CD4-positive, alpha-beta T cell treated with Interleukin-1 beta for 1 hour (primary cell): ENCODE data around the gene SPPL2A.
"Not testable (repeated sequence)": the region's sequence is repeated elsewhere in the genome, so short reads cannot be mapped to it uniquely, and the experiment has no call there.

Experiments used
- DNase-seq, 2 donors: peaks; one replicate each; pipeline ENCODE4 v3.0.0-alpha.2; 2020 to 2022

Gene SPPL2A, protein sequence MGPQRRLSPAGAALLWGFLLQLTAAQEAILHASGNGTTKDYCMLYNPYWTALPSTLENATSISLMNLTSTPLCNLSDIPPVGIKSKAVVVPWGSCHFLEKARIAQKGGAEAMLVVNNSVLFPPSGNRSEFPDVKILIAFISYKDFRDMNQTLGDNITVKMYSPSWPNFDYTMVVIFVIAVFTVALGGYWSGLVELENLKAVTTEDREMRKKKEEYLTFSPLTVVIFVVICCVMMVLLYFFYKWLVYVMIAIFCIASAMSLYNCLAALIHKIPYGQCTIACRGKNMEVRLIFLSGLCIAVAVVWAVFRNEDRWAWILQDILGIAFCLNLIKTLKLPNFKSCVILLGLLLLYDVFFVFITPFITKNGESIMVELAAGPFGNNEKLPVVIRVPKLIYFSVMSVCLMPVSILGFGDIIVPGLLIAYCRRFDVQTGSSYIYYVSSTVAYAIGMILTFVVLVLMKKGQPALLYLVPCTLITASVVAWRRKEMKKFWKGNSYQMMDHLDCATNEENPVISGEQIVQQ

DNA sequence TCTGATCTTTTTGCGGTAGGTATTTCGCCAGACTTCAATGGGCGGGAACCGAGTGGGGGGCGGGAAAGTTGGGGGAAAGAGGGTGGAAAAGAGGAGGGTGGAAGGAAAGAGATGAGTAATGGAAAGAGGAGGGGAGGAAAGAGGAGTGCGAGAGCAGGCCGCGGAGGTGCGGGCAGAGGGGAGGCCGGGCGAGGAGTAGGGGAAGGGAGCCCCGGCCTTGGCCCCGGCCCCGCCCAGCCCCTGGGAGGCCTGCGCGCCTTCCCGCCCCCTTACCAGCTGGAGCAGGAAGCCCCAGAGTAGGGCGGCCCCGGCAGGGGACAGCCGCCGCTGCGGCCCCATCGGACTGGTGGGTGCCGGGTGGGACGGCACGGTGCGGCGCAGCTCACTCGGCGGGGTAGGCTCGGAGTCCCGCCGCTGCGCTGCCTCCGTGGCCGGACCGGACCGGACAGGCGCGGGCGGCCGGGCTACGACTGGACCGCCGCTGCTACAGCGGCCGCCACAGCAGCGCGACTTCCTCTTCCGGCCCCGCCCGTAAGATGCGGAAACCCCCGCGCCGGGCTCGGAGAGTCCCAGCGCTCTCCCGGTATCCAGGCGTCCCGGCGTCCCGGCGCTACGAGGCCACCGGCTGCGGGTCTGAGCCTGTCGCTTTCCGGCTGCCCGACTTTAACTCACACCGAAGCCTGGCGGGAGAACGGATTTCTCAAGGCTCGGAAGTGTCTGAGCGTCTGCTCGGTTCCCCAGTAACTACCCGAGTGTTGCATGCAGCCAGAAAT lies at the start of gene SPPL2A:
TSS of gene SPPL2A (minus strand) at position 512 of the 773 bp plus-strand sequence. CDS start at position 339, 173 bp downstream.
- DNase-seq = peak; percentile 79

DNA sequence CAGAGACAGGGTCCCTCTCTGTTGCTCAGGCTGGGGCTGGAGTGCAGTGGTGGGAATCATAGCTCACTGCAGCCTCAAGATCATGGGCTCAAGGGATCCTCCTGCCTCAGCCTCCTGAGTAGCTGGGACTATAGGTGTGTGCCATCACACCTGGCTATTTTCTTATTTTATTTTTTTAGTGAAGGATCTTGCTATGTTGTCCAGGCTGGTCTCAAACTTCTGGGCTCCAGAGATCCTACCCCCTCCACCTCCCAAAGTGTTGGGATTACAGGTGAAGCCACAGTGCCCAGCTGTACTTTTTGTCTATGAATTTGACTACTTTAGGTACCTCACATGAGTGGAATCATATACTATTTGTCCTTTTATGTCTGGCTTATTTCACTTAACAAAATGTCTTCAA lies 49.1 kb upstream of the SPPL2A start:
- no peak for DNase-seq

DNA sequence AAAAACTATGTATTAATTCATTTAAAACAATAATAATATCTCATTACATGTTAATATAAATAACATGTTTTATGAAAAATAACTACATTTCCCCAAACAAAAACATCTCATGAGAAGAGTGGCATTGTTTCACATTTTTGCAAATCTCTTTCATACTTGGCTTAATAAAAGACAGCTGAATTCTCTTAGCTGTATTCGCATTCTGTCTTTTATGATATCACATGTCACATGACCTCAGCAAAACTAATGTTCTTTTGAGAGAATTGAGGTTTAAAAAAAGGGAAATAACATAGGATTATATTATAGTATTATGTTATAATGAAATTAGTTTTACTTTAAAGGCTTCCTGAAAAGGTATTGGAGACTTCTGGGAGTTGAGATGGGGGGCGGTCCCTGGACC lies 48.4 kb upstream of the SPPL2A start:
- DNase-seq = no peak

DNA sequence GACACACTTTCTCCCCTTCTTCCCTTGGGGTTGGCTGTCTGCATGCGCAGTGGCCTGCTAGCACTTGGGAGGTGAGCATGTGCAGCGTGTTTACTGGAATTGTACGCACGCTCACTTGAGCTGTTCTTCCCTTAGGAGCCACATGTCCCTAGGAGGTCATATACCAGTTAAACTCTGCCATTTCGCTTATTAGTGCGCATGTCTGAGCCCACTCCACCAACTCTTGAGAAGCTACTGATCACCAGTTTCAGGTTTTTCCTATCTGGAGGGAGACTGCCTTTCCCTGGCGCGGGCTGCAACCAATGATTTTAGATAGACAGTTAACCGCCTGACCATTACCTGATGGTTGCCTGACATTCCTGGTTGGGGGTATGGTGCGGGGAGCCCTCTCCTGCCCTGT lies 47.6 kb upstream of the SPPL2A start:
- DNase-seq = no peak

DNA sequence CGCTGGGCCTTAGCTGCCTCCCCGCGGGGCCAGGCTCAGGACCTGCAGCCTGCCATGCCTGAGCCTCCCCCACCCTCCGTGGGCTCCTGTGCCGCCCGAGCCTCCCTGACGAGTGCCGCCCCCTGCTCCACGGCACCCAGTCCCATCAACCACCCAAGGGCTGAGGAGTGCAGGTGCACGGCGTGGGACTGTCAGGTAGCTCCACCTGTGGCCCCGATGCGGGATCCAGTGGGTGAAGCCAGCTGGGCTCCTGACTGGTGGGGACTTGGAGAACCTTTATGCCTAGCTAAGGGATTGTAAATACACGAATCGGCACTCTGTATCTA lies 46.6 kb upstream of the SPPL2A start:
- not testable (repeated sequence) for DNase-seq

DNA sequence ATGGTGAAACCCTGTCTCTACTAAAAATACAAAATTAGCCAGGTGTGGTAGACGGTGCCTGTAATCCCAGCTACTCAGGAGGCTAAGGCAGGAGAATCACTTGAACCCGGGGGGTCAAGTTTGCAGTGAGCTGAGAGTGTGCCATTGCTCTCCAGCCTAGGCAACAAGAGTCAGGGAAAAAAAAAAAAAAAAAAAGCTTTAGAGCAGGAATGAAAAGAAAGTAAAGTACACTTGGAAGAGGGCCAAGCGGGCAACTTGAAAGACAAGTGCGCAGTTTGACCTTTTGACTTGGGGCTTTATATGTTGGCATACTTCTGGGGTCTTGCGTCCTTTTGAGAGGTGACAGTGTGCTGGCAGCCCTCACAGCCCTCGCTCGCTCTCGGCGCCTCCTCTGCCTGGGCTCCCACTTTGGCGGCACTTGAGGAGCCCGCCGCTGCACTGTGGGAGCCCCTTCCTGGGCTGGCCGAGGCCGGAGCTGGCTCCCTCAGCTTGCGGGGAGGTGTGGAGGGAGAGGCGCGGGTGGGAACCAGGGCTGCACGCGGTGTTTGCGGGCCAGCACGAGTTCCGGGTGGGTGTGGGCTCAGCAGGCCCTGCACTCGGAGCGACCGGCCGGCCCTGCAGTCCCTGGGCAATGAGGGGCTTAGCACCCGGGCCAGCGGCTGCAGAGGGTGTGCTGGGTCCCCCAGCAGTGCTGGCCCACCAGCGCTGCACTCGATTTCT lies 46.1 kb upstream of the SPPL2A start:
- not testable (repeated sequence) for DNase-seq

DNA sequence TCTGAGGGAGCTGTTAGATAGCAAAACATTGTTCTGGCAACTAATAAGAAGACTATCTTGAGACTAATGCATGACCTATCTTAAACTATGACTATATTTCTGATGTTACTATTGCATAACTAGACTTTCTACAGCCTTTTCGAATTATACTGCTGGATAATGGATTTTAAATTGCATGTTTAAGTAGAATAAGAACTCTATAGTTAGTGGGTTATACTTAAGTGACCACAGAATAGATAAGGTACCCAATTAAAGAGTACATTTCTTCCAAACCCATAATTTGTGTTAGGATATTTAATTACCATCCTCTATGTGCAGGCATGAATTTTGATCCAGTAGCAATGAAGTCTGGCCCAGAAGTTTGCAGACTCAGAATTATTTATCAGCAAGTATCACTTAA lies 44.6 kb upstream of the SPPL2A start:
- DNase-seq = no peak

DNA sequence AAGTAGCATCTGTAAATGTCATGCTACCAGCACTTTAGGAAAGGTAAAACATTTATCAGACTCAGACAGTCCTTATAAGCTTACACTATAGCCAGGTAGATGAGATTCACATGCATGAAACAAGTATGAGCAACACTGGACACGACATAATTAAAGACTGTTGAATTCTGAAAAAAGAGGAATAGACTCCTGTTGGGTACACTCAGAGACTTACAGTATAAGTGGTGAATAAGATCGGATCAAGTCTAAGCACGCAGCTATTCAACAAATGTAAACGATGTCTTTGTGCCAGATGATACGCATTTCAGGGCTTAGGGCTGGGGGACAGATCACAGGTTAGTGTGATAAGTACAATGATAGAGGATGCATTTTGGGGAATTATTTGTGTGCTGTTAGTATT lies 43.2 kb upstream of the SPPL2A start:
- no peak for DNase-seq

DNA sequence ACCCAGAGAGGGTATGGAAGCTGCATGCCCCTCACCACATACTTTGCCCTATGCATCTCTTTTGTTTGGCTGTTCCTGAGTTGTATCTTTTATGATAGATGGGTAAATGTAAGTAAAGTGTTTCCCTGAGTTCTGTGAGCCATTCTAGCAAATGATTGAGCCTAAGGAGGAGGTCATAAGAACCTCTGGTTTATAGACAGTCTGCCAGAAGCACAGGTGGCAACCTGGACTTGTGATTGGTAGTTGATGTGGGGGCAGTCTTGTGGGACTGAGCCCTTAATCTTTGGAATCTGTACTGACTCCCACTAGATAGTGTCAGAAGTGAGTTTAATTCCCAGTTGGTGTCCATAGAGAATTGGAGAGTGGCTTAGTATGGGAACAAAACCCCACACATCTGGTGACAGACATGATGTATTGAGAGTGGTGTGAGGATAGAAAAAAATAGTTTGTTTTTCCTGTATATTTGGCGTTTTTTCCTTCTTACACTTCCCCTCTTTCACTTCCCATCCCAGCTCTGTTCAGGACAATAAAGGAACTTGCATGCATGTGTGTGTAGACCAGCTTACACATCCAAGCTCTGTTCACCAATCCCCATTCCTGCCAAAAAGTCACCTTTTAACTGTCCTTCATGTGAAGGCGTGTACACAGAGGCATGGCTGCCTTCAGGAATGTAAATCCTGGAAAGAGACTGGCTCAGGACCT lies 38.1 kb upstream of the SPPL2A start:
- no peak for DNase-seq

DNA sequence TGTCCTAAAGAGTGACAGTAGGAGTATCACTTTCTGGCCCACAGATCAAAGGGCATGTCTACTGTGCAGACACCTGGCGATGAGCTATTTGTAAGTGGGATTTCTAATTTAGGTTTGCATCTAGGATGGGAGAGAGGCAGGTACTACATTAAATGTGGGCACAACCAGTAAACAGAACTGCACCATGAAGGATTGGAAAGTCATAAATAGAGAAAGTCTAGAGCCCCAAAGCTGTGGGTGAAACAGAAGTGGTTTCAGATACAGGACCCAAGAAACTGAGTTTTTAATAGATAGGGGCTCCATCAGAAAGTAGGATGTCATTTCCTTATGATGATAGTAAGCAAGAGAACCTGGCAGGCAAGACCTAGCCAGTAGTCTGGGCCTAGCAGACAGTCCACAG lies 35.2 kb upstream of the SPPL2A start:
- DNase-seq = no peak

DNA sequence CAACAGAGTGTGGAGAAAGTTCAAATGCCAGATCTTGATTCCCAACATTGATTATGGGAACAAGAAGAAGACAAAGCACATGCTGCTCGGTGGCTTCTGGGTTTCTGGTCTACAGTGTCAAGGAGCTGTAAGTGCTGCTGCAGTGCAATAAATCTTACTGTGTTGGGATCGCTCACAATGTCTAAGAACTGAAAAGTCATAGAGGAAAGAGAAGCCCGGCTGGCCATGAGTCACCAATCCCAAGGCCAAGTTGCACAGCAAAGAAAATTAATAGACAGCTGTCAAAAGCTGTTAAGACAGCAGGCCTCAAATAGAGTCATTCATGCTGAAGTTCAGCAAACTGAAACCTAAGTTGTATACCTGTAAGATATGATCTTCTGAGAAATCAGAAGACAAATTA lies 33.2 kb upstream of the SPPL2A start:
- DNase-seq = no peak

DNA sequence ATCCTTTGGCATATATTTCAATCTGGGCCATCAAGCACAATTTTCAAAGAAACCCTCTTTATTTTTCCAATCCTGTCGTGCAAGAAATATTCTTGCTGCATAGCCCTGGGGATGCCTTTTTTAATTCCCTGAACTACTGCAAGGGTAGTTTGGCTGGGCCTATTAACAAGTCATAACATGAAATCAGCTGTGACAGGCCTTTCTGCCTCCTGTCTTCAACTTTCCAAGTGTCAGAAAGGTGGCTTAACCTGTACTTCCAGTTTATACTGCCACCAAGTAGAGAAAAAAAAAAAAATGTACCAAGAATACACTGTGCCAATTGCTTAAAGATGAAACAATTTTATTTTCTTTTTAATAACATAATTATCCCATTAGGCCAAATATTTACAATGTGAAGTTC lies 32.4 kb upstream of the SPPL2A start:
- no peak for DNase-seq

DNA sequence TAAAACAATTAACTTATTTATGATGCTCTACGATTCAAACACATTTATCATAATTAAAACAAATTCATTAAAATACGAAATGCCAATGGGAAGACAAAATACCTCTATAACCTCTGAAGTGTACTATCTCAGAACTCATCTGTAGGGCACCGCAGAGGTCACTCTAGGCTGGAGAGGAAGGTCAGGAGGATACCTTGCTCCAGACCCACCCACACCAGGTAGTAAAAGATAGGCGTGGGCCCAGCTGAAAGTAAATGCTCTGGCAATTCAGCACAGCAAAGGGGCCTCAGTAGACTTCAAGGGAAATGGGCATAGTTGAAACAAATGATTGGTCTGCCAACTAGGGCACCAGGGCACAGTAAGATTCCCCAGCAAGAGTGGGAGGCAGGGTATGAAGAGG lies 26.0 kb upstream of the SPPL2A start:
- DNase-seq = no peak

DNA sequence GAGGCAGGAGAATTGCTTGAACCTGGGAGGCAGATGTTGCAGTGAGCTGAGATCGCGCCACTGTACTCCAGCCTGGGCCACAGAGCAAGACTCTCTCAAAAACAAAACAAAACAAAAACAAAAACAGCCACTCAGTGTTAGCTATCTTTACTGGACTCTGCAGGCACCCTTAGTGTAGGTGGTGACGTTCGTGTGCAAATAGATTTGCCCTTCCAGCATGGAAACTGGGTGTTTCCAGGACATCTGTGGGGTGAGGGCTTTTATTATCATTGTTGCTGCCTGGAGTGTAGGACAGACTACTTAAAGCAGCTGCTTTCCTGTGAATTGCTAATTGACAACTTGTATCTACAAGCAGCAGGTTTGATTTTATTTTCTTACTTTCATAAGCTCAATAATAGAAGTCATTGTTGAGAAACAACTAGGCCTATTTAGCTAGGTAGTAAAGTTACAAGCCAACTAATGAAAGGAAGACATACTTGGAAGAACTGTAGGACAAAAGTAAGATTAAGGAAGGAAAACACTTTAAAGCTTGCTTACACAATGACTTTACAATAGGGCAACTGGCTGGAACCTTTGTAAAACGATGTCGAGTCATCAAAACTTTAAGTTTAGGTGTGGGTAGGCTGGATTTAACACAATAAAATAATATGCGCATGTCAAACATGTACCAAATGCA lies 25.4 kb upstream of the SPPL2A start:
- no peak for DNase-seq

DNA sequence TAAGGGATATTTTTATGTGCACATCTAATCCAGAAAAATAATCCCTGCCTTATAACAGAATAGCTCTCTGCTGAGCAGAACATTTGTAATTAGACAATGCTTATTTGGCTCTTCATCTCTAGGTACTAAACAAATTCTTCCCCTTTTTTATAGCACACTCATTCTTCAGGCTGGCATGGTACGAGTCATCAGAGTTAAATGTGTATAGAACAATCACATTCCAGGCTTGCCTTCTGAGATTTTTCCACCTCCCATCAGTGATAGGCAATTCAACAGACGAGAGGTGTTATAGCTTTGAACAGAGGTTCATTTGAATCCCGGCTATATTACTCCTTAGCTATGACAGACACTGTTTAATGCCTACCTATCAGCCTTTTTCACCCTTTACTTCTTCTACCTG lies 21.4 kb upstream of the SPPL2A start:
- DNase-seq = no peak

DNA sequence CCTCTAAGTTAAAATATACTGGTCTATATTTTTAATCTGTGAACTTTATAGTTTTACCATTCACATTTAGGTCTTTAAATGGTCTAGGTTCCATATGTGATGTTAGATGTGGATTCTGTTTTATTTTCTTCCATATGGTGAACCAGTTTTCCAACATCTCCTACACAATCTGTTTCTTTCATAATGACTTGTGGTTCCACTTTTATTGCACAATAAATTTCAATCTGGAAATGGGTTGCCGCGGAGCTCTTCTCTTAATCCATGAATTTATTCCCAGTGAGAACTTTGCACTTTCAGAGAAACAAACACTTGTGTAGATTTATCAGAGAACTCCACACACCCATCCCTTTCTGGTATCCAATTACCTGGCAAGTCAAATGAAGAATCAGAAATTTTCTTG lies 20.9 kb upstream of the SPPL2A start:
- DNase-seq = no peak

DNA sequence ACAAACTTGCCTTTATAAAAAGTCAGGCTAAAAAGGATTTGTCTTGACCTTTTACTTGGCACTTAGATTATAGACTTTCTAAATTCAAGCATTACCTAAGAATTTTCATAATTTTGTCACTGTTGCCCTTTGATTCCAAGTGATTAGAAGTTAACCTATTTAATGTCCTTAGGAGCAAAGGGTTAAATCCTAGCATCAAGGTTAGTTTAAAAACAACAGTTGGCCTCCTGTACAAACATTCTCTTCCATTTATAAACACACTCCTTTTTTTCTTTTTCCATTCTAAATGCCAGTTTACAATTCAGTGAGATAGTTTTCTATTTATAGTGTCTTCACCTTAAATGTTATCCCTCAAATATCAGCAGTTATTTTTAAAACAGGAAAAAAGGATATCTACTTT lies 18.4 kb upstream of the SPPL2A start:
- DNase-seq = no peak

DNA sequence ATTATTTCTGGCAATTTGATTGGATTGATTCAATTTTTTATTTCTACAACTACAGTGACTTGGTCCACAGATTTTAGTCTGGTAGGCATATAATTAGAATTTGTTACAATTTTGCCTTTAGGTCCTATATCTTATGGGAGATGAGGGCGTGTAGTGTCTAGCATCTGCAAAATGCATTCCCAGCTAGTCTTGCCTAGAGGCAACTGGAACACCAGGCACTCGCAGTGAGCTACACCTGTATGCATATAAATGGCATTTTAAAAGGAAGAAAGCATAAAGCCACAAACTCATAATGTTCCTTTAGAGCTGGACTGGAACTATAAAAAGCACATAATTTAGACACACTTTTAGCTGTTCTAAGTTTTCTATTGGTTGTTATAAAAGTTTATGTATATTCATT lies 17.9 kb upstream of the SPPL2A start:
- DNase-seq = no peak

DNA sequence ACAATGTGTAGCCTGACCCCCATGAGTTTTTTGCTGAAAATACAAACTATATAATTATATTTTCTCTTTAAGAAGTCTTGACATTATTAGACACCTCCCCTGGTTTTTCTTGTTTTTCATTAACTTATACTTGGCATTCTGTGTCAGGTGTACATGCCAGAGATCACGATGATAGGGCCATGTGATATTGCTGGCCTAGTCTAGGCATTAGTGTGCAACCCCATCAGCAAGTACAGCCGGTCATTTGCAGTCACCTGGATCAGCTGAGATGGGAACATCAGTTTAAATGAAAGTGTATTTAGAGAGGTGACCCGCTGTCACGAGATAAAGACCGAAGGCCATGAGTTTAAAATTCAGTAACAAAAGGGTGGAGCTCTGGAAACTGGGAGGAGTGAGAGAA lies 12.6 kb upstream of the SPPL2A start:
- no peak for DNase-seq

DNA sequence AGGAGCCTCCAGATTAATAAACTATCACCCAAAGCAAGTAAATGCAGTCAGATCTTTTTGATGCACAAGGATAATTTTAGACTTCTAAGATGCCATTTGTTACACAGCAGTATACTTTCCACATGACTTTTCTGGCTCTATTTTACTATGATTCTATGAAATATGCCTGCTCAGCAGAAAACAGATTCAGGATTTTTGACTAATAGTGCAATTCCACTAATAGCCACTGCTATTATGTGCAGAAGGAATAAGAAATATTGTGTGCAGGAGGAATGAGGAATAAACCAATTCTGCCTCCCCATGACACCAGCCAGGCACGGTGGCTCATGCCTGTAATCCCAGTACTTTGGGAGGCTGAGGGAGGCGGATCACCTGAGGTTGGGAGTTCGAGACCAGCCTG lies 11.5 kb upstream of the SPPL2A start:
- DNase-seq = no peak

DNA sequence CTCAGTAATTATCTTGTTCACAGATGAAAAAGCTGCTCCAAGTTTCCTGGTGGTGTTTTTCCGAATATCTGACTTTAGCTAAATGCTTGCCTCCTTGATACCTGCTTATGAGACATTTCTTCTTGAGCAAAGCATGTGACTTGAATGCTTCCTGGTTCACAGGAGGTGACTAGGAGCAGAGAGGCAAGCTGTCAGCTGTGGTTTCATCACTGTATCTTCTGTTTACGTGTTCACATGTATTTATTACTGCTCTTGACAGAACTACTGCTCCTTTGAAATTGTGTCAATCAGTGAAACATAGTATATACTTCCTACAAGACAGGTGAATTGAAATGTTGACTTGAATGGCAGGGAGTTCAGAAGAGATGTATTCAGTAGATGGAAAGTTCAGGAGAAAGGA lies 8.9 kb upstream of the SPPL2A start:
- peak in 1 of 2 donors; percentile 6 for DNase-seq

DNA sequence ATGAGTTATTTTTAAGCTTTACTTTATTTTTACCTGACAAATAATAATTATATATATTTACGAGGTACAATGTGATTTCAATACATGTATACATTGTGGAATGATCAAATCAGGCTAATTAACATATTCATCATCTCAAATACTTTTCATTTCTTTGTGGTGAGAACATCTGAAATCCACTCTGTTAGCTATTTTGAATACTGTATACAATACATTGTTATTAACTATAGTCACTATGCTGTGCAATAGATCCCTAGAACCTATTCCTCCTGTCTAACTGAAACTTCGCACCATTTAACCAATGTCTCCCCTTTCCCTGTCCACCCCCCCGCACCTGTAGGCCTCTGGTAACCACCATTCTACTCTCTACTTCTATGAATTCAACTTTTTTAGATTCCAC lies 7.9 kb upstream of the SPPL2A start:
- no peak for DNase-seq
